HG03565 (cell line): ENCODE measurements around the gene UNC119B.
A peak's percentile ranks its signal among the peaks of the same experiment; 100 is the strongest.
"Not testable (repeated sequence)": the region's sequence is repeated elsewhere in the genome, so short reads cannot be mapped to it uniquely, and the experiment has no call there.

Experiments
- ATAC-seq: cut with Tn5 transposase; IDR thresholded peaks from one replicate; pipeline ENCODE4 v1.9.1; 2021; ENCODE audit warnings: mild to moderate bottlenecking, moderate library complexity; ENCODE audit not compliant: unreplicated experiment

Gene UNC119B

GRCh38 chr12:120710031-120710804 is at the start of gene UNC119B:
Gene UNC119B, plus strand, starts transcription at chr12:120710458. Its CDS starts 17 bp downstream, at chr12:120710475.
- ATAC-seq, result peak; percentile 45

GRCh38 chr12:120661432-120661831 is 48.8 kb upstream of the UNC119B start:
- no peak for ATAC-seq

- peak; percentile 43 for ATAC-seq
Measured at GRCh38 chr12:120662879-120663278, 47.4 kb upstream of the UNC119B start.

GRCh38 chr12:120663741-120664140 is 46.5 kb upstream of the UNC119B start:
- no peak for ATAC-seq

- no peak for ATAC-seq
Measured at GRCh38 chr12:120666571-120667390, 43.5 kb upstream of the UNC119B start.

- no peak for ATAC-seq
Measured at GRCh38 chr12:120668091-120668867, 42.0 kb upstream of the UNC119B start.

- no peak for ATAC-seq
Measured at GRCh38 chr12:120668868-120669840, 41.1 kb upstream of the UNC119B start.

- not testable (repeated sequence) for ATAC-seq
Measured at GRCh38 chr12:120670237-120670636, 40.0 kb upstream of the UNC119B start.

GRCh38 chr12:120670667-120671066 is 39.6 kb upstream of the UNC119B start:
- no peak for ATAC-seq

GRCh38 chr12:120674097-120674636 is 36.1 kb upstream of the UNC119B start:
- no peak for ATAC-seq

GRCh38 chr12:120677765-120678473 is 32.3 kb upstream of the UNC119B start:
- no peak for ATAC-seq

- no peak for ATAC-seq
Measured at GRCh38 chr12:120678572-120678971, 31.7 kb upstream of the UNC119B start.

- ATAC-seq, result no peak
Measured at GRCh38 chr12:120680165-120680738, 30.0 kb upstream of the UNC119B start.

GRCh38 chr12:120684523-120684932 is 25.7 kb upstream of the UNC119B start:
- no peak for ATAC-seq

- ATAC-seq, result no peak
Measured at GRCh38 chr12:120685522-120685921, 24.7 kb upstream of the UNC119B start.

GRCh38 chr12:120686151-120686689 is 24.0 kb upstream of the UNC119B start:
- peak; percentile 53 for ATAC-seq

- ATAC-seq, result peak; percentile 44
Measured at GRCh38 chr12:120686690-120687577, 23.3 kb upstream of the UNC119B start, which contains the start of gene MLEC. Gene MLEC, plus strand, starts transcription at chr12:120687149. Its CDS starts 148 bp downstream, at chr12:120687297.
